Stimulated activated CD4-positive, alpha-beta T cell treated with anti-CD3 and anti-CD28 coated beads, Interleukin-1b, Interleukin-23, amount 100 ng/mL, for 48 hours (primary cell): ENCODE results near the gene JMJD8.
A peak's percentile ranks its signal among the peaks of the same experiment; 100 is the strongest.

Source experiments
- DNase-seq: peaks from one replicate; pipeline ENCODE4 v3.0.0-alpha.2; 2020

JMJD8 gene

DNA sequence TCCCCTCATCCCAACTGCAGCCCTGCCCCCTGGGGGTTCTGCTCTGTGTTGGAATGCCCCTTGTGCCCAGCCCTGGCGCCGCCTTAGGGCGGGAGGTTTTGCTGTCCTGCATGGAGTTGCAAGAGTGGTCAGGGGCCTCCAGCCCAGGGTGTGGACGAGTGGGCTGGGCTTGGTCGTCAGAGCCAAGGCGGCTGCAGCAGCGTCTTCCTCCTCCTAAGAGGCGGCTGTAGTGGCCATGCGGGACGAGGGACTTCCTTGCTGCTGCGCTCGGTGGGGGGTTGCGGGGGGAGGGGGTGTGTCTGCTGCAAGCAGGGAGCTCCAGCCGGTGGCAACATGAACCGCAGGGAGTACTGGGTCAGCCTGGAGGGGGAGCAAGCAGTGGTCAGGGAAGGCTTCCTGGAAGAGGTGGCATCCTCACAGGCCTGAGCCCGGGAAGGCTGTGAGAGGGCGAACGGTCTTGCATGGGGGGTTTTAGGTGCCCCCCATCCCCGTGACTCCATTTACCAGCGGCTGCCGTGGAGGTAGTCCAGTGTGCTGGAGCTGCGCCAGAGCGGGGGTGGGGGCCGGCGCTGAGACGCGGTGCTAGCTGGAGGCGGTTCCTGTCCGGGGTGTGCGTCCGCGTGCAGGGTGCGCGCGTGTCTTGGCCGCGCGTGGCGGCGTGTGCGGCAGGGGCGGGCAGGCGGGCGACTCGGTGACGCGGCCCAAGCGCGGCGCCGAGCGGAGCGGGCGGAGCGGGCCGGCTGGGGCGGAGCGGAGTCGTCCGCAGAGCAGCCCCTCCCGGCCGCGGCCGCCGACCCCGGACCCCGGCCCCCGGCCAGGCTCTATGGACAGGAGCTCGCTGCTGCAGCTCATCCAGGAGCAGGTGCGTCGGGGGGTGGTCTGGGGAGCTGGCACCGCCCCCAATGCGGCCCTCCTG is 8.9 kb downstream of the JMJD8 start, which contains the start of gene RHBDL1:
TSS of gene RHBDL1 (plus strand) at position 704 of the 916 bp plus-strand sequence. CDS start at position 824, 120 bp downstream.
- DNase-seq = no peak

DNA sequence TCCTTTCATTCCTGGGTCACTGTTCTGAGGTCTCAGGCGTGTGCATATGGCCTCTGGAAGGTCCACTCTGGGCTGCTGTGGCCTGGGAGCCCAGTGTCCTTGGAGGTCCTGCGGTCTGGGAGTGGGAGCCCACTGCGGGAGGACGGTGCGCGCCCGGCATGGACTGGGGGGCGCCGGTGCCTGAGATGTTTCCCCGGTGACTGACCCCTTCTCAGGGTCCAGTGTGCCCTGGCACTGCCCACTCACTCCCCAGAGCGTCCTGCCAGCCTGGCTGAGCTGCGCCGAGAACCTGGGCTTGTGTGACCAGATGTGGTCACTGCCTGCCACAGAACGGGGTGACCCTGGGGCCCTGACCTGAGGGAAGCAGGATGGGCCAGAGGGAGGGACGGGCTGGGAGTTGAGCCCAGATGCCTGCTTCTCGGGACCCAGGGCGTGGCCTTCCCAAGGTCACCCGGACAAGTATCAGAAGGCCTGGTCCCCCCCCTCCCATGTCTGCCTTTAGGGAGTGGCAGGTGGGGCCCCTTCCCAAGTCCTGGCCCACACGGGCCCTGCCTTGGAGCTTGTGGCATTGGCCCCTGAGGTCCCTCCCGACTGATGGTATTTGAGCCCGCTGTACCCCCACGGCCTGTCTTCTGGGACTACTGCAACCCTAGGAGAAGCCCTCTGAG is 9.8 kb downstream of the JMJD8 start:
- DNase-seq = no peak

DNA sequence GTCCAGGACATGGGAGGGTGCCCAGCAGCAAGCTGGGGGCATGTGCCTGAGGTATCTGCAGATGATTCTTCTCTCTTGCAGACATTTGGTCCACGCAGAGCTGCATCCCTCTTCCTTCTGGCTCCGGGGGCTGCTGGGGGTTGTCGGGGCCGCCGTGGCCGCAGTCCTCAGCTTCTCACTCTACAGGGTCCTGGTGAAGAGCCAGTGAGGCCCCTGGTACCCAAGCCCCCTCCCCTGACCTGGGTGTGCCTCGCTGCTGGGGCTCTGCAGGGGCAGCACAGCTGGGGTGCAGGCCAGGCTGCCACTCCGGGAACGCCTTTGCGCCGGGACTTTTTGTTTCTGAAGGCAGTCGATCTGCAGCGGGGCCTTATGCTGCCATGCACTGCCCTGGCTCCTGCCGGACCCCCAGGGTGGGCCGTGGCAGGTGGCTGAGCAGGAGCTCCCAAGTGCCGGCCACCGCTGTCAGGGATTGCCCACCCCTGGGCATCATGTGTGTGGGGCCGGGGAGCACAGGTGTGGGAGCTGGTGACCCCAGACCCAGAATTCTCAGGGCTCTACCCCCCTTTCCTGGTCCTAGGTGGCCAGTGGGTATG is 10.6 kb downstream of the JMJD8 start:
- DNase-seq = no peak

DNA sequence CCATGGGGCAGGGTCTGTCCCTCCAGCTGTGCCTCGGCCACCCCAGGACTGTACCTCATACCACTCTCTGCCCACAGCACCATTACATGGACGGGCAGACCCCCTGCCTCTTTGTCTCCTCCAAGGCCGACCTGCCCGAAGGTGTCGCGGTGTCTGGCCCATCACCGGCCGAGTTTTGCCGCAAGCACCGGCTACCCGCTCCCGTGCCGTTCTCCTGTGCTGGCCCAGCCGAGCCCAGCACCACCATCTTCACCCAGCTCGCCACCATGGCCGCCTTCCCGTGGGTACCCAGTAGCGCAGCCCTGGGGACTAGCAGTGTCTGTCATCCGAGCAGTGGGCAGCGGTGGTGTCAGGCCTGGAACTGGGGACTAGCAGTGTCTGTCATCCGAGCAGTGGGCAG is 11.3 kb downstream of the JMJD8 start:
- no peak for DNase-seq

DNA sequence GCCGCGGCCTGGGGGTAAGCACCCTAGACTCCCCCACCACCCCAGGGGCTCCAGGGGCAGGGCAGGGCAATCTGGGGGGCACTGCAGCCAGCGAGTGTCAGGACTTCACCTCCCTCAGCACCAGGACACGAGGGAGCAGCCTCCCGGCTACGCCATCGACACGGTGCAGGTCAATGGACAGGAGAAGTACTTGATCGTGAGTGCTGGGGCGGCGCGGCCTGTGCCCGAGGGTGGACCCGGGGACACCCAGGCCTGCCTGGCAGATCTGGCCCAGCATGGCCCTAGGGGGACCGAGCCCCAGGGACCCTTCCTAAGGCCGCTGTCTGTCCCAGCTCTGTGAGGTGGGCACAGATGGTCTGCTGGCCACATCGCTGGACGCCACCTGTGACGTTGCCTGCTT is 11.8 kb downstream of the JMJD8 start:
- DNase-seq = no peak

DNA sequence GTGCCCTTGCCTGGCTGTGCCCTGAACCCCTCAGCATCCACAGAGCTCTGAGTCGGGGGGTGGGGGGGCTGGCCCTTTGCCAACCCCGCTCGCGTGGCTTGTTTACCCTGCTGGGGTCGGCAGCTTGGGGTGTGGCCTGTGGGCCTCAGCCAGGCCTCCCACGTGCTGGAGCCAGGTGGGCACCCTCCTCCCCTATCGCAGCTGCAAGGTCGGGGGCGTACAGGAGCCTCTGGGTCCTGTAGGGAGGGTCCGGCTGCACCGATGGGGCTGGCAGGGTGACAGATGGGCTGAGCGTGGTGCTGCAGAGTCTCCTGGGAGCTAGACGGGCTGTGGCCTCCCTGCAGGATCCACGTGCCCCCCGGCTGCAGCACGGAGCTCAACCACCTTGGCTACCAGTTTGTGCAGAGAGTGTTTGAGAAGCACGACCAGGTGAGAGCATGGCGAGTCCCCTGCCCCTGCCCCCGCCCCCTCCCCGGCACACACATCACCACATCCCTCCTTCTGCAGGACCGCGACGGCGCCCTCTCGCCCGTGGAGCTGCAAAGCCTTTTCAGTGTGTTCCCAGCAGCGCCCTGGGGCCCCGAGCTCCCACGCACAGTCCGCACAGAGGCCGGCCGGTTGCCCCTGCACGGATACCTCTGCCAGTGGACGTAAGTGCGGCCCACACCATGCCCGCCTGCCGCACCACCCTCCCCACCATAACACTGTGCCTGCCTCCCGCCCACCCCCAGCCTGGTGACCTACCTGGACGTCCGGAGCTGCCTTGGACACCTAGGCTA is 12.6 kb downstream of the JMJD8 start:
- DNase-seq = no peak

DNA sequence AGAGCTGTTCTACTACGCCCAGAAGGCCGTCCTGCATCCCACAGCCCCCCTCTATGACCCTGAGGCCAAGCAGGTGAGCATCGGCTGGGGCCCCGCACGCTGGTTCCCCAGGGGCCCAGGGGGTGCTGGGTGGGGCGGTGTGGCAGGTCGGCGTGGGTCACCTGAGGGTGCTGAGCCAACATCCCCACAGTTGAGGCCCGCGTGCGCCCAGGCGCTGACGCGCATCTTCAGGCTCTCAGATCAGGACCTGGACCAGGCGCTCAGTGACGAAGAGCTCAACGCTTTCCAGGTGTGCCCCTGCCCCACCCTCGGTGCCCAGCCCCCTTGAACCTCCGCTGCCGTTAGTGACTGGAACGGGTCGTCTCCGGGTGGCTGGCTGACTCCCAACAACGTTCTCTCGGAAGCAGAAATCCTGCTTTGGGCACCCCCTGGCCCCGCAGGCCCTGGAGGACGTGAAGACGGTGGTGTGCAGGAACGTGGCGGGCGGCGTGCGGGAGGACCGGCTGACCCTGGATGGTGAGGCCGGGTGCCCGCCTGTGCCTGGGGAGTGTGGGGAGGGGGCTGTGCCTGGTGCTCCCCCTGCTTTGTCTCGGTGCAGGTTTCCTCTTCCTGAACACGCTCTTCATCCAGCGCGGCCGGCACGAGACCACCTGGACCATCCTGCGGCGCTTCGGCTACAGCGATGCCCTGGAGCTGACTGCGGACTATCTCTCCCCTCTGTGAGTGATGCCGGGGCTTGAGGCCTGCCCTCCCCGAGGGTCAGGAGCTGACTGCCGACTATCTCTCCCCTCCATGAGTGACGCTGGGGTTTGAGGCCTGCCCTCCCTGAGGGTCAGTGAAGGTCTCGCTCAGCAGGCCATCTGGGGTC is 13.4 kb downstream of the JMJD8 start:
- DNase-seq = no peak

DNA sequence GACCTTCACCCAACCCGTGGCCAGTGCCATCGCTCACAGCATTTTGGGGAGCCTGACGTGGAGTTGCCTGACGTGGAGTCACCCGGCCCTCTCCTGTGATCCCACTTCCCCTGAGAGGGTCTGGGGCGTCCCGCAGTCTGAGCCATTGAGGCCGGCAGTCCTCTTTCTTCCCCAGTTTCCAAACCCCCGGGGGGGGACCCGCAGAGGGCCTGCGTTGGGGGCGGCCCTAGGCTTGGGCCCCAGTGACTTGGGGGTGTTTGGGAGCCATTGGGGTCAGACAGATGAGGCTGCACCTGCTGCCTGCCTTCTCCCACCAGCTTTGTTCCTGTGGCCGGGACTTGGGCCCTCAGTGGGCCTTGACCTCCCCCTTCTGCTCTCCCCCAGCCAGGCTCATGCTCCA is 14.5 kb downstream of the JMJD8 start:
- no peak for DNase-seq

DNA sequence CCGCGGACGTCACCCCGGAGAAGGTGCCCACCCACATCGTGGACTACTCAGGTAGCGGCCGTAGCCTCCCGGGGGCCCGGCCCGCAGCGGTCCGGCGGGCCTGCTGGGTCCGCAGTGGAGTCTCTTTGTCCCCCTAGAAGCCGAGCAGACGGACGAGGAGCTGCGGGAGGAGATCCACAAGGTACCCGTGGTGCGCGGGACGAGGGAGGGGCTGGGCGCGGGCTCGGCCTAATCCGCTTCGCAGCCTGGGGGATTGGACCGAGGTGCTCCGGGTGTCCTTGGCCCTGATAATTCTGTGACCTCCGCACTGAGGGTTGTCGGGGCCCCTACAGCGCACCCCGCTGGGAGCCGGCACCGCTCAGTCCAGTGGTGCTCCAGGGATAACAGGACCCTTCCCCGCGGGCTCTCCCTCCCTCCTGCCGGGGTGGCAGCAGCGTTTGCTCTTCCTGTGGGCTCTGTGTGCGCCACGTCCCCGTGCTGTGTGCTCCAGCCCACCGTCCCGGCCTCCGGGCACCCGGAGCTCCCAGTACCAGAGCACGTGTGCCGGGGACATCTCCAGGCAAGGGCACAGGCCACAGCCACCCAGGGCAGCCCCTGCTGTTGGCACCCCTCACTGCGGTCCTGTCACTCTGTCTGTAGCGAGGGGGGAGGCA is 15.5 kb downstream of the JMJD8 start:
- DNase-seq = no peak

DNA sequence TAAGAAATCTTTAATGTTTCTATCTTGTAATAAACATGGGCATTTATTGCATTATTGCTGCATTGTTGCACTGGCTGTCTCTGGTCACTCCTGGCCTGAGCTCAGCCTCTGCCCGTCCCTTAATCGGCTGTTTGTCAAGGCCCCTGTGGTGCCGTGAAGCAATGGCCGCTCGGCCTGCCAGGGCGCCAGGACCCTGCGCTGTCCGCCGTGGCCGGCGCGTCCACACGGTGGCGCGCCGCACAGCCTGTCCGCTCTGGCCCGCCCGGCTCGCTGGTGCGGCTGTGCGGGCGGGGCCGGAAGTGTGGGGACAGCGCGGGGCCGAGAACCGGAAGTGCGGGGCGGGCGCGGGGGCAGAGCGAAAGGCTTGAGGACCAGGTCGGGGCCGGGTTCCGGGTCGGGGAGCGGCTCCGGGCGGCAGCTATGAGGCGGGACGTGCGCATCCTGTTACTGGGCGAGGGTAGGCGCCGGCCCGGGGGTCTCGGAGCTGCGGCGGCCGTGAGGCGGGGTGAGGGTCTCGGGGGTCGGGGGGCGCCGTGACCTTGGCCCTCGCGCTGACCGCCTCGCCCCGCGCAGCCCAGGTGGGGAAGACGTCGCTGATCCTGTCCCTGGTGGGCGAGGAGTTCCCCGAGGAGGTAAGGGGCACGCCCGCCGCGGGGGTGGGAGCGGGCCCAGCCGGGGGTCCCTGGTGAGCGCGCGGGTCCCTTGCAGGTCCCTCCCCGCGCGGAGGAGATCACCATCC is 16.2 kb downstream of the JMJD8 start, which contains the start of gene RHOT2:
TSS of gene RHOT2 (plus strand) at position 353 of the 739 bp plus-strand sequence. CDS start at position 421, 68 bp downstream.
- DNase-seq = peak; percentile 92

DNA sequence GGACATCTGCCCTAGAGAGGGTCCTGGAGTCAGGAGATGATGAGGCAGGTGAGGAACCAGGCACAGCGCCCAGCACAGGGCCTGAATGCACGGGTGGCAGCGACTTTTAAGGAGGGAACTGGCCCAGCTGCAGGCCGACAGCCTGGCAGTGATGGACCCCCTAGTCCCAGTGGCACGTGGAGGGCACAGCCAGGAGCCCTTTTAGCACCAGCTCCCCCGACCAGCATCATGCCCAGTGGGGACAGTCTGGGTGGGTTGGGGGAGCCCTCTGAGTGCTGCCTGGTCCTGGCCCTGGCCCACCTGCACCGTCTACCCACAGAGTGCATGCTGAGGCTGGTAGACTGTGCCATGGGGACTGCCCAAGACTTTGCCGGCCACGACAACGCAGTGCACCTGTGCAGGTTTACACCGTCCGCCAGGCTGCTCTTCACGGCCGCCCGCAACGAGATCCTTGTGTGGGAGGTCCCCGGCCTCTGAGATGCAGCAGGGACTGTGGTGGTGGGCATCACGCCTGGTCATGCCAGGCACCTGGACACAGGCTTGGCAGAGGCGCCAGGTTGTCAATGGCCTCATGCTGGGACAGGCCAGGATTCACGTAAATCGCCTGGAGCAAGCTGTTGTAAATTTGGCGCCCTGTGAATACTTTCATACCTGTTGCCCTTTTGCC is 16.9 kb downstream of the JMJD8 start:
- DNase-seq = no peak

DNA sequence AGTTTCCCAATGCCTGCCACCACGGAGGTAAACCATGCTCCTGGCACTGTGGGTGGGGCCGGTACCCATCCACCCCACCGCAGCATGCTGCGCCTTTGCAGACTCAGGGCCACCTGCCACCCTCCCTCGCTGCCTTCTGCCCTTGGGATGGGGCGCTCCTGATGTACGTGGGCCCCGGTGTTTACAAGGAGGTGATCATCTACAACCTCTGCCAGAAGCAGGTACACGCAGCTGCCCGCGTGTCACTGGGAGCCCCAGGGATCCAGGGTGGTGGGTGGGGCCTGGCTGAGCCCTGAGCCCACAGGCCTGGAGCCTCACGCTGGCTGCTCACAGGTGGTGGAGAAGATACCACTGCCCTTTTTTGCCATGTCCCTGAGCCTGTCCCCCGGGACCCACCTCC is 17.6 kb downstream of the JMJD8 start:
- no peak for DNase-seq

DNA sequence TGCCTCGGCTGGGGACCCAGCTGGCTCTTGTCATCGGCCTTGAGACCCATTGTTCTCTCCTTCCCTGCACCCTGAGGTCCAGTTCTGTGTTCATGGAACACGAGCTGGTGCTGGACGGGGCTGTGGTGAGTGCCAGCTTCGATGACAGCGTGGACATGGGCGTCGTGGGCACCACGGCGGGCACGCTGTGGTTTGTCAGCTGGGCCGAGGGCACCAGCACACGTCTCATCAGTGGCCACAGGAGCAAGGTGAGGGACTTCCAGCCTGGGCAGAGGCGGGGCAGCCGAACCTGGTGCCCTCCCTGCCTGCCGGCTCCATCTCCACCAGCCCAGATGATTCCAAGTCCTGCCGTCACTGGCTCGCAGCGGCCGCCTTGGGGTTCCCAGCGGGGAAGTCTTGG is 21.5 kb downstream of the JMJD8 start:
- no peak for DNase-seq

DNA sequence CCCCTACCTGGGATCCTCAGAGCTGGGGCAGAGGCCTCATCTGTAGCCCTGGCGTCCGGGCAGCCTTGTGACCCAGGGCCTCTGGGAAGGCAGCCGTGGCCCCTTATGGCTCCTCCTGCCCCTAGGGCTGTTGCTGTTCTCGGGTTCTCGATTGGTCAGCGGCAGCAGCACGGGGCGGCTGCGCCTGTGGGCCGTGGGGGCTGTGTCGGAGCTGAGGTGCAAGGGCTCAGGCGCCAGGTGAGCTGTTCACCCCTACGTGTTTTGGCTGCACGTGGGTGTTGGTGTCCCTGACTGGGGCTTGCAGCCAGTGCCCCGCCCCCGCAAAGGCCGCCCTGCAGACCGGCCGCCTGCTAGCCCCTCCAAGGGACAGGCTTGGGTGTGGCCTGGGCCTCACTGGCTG is 22.0 kb downstream of the JMJD8 start:
- no peak for DNase-seq

DNA sequence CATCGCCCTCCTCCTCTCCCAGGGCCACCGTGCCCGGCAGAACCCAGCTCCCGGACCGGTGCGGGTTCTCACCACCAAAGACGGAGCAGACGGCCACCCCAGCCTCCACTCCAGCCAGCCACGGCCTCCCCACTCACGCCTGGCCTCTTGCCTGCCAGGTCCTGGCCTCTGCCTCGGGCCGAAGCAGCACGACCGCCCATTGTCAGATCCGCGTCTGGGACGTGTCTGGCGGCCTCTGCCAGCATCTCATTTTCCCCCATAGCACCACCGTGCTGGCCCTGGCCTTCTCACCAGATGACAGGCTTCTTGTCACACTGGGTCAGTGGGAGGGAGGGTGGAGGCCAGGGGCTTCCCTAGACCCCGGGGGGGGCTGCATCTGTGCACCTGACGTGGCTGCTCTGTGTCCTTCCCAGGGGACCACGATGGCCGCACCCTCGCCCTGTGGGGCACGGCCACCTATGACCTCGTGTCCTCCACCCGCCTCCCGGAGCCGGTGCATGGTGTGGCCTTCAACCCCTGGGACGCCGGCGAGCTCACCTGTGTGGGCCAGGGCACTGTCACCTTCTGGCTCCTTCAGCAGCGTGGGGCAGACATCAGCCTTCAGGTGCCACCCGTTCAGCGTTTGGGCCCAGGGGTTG is 22.8 kb downstream of the JMJD8 start:
- DNase-seq = no peak

DNA sequence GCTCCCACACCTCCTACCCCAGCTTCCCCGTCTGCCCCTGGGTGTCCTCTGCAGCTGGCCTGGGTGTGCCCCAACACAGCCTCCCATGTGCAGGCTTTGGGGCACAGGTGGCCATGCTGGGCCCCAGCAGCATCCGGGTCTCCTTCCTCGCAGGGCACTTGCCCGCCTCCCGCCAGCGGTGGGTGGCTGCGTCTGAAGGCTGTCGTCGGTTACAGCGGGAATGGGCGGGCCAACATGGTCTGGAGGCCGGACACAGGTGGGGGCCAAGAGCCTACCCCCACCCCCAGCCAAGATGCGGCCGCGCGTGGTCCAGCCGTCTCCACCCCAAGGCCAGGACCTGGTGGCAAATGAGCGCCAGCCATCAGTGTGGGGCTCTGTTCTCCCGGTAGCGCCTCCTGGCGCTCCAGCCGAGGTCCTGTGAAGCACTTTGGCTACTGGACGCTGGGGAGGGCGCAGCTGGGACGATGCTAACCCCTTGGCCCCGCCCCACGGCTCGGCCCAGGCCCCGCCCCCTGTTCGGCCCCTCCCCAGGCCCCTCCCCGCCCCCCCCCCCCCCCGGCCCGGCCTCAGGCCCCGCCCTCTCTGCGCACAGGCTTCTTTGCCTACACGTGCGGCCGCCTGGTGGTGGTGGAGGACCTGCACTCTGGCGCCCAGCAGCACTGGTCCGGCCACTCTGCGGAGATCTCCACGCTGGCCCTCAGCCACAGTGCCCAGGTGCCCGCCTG is 23.5 kb downstream of the JMJD8 start:
- peak; percentile 71 for DNase-seq

DNA sequence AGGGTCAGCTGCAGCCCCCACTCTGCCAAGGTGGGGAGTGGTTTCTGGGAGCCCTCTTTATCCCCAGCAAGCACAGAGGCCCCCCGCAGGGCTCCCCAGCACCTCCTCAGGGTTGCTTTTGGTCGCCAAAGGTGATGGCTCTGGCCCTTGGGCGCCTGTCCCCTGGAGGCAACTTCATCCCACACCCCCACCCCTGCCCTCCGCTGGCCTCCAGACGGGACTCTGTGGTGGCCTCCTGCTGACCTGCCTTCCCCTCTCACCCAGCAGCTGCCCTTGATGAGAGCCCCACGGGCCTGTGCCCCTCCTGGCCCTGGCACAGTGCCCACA is 24.0 kb downstream of the JMJD8 start:
- no peak for DNase-seq

DNA sequence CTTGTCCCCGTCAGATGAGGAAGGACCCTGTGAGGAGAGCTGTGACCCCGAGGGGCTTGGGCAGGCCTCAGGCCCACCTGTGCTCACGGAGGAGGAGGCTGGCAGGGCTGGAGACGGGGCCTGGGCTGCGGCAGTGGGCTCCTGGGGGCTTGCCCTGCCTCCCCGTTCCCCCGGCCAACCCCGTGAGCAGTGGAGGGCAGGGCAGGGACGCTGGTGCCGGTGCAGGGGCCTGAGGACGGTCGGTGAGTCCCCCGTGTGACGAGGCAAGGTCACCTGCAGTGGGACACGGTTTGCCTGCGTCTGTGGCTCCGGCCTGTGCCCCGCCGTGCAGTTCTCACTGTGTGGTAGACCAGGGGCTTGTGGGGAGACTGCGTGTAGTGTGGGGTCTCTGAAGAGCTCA is 24.5 kb downstream of the JMJD8 start:
- DNase-seq = no peak
